NCI-H510A (cell line): ENCODE data around the gene ARG2.

ENCODE experiments used
- DNase-seq: peaks from one replicate; lab custom pipeline; 2025; lab: John Stamatoyannopoulos, UW

Gene ARG2

DNA sequence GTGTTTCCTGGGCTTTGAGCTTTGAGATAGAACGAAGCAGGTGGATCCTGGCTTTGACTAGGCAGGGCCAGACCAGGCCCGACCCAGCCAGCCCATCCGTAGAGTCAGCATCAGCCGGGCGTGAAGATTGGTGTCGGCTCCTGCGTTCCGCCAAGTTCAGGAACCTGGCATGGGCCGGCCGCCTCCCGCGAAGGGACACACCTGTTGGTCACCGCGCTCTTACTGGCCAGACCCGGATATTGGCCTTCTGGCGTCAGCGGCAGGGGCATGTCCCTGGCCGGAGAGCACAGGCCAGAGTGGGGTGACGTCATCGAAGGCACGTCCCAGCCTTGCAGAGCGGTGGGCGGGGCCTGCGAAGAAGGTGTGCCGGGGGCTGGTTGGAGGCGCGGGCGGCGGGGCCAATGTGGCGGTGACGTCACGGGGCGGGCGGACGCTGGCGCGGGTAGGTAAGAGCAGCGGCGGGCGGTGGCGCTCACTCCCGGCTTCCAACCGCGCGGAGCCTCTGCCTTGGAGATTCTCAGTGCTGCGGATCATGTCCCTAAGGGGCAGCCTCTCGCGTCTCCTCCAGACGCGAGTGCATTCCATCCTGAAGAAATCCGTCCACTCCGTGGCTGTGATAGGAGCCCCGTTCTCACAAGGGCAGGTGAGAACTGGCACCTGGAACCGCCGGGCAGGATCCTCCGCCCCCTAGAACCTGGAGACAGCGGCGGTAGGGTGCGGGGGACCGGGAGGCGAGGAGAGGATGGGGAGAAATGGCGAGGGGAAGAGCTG lies at the start of gene ARG2:
Gene ARG2 (plus strand): TSS at position 475 of the 771 bp plus-strand sequence. CDS start 58 bp downstream, at position 533.
- peak; percentile 96 for DNase-seq

DNA sequence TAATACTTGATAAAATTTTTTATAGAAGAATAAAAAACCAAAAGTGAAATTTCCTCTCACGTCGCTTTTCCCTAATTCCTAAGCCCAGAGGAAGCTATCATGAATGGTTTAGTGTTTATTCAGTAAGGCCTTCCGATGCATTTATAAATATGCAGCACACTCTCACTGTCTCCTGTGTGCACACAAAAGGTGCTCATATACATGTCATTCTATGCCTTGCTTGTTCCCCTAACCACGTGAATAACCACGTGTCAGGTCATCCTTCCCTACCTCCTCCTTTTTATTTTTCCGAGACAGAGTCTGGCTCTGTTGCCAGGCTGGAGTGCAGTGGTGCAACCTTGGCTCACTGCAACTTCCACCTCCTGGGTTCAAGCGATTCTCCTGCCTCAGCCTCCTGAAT lies 49.3 kb upstream of the ARG2 start:
- no peak for DNase-seq

DNA sequence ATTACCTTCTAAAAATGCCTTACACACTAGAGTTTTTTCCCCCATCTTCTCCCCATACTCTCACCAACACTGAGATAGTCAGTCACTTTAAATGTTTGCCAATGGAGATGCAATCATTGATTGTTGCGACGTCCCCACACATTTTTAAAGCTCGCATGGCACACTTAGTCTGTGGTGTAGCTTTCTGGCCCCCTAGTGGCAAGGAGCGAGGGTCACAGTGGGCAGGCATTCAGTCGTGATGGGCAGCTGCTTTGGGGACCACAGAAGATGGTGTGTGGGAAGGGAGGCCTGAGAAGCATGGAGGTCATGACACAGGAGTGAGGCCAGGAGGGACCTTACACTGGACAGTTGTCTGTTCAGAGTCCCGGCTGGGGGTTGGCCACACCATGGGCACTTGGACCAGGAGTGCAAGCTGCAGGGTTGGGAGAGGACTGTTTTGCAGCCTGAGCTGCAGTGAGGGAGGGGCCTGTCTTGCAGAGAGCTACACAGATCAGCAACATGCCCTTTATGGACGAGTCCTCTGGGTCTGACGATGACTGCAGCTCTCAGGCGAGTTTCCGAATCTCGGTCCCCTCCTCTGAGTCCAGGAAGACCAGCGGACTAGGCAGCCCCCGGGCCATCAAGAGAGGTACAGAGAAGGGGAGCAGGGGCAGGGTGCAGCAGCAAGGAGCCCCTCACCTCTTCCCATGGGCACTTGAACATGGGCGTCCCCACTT lies 48.3 kb upstream of the ARG2 start:
- DNase-seq, result peak; percentile 46

DNA sequence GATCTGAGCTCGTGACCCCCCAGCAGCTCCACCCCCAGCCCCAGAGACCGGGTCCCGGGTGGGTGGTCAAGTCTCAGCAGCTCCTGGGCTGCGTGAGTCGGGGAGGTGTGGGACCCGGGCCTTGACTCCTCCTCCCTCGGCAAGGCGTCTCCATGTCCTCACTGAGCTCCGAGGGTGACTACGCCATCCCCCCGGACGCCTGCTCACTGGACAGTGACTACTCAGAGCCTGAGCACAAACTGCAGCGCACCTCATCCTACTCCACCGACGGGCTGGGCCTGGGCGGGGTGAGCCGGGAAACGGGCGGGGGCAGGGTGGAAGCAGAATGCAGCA lies 47.8 kb upstream of the ARG2 start:
- no peak for DNase-seq

DNA sequence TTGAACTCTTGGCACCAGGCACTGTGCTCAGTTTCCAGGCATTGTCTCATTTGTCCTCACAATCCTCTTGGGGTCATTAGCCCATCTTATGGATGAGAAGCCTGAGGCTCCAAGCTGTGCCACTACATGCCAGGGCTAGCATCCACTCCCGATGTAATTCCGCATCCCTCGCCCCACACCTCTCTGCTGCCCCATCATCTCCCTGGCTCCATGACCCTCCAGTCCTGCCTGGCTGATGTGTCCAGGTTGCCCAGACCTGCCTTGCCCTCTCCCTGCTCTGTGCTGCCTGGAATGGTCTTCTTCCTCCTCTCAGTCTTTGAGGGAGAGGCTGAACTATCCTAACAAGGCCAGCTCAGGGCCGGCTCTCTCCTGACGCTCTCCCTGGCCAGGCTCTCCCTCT lies 47.1 kb upstream of the ARG2 start:
- no peak for DNase-seq

DNA sequence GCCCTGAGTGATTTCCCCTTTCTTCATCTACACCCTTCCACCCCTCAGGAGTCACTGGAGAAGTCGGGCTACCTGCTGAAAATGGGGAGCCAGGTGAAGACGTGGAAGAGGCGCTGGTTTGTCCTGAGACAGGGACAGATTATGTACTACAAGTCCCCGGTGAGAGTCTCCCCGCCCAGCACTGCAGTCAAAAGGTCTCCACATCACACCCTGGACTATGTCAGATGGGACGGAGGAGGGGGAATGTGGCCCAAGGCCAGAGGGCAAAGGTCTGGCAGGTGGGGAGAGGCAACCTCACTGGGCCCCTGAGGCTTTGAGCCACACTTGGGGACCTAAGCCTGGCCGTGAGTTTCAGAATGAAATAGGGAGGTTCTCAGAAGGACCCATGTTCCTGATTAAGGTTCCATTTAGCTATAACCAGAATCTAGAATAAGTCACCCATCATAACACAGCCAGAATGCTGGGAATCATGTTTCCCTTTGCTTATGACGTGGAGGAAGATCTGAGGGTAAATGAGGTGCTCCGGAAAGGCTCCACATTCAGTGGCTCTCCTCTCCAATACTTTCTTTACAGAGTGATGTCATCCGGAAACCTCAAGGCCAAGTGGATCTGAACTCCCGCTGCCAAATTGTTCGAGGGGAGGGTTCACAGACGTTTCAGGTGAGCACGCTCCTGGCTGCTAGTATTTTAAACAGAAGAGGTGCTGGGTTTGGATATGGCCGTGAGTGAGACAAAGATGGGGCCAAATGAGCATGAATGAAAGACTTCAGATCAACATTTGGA lies 46.3 kb upstream of the ARG2 start:
- DNase-seq, result no peak

DNA sequence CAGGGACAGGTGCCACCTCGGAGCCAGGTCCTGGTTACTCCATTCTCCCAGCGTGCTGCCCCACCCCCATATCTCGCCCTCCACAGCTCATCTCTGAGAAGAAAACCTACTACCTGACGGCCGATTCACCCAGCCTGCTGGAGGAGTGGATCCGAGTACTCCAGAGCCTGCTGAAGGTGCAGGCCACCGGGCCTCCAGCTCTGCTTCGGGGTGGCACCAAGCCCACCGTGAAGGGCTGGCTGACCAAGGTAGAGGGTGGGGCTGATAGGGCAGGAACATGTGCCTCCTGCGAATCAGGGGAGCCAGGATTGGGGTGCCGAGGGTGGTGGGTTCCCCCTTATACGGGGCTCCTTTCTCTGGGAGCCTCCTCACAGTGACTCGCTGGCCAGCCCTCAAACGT lies 45.6 kb upstream of the ARG2 start:
- no peak for DNase-seq

DNA sequence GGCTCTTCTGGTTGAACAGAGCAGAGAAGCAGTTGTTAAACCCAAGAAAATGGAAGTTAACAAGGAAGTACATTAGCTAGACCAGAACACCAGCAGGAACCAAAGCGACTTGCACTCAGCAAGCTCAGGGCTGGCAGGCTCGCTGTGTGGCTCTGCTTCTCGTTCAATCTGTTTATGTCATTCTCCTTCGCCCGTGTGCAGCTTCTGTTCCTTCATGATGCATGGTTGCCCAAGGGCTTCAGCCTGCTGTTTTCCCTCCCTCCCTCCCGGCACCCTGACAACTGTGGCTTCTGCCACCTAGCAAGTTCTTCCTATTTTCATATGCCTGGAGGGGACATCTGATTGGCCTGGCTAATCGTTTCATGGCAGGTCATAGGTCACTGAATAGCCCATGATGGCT lies 44.9 kb upstream of the ARG2 start:
- no peak for DNase-seq

DNA sequence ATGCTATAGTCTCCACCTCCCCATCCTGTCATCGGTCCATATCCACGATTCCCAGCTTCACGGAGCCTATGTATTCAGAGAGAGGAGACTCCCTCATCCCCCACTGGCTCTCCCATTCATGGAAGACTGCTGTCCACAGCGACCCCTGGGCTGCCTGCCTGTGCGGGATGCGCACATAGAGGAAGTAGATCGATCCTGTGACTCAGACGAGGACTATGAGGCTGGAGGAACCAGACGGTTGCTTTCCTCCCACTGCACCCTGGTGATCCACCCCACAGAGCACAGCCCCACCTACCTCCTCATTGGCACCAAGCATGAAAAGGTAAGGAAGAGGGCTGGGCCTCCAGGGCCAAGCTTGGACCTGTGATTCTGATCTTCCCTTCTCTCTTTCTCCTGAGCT lies 44.0 kb upstream of the ARG2 start:
- no peak for DNase-seq

DNA sequence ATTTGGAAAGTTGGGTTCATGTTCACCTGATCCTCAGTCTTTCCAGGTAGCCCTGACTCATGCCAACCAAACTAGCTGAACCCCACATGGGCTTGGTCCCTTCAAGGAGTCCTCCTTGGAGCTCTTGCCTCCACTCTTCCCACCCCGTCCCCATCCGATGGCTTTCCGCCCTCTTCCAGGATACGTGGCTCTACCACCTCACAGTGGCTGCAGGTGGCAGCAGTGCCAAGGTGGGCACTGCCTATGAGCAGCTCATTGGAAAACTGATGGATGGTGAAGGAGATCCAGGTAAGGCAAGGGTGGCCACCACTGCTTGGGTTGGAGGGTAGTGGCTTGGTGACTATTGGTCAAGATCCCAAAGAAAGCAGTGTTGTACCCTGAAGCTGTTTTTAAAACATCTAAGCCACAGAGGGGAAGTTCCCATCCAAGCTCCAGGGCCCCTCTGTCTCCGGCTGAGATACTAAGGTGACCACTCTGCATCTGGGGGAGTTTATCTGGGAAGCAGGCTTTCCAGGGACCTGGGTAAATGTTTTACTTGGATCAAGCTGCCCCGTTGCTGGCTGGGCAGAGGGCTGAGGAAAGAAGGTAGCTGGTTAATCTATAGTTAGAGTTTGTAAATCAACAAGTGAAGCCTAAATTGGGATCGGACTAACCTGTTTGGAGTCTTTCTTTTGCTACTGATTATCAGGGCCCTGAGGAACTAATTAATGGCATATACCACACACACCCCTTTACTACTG lies 43.3 kb upstream of the ARG2 start:
- DNase-seq, result no peak

DNA sequence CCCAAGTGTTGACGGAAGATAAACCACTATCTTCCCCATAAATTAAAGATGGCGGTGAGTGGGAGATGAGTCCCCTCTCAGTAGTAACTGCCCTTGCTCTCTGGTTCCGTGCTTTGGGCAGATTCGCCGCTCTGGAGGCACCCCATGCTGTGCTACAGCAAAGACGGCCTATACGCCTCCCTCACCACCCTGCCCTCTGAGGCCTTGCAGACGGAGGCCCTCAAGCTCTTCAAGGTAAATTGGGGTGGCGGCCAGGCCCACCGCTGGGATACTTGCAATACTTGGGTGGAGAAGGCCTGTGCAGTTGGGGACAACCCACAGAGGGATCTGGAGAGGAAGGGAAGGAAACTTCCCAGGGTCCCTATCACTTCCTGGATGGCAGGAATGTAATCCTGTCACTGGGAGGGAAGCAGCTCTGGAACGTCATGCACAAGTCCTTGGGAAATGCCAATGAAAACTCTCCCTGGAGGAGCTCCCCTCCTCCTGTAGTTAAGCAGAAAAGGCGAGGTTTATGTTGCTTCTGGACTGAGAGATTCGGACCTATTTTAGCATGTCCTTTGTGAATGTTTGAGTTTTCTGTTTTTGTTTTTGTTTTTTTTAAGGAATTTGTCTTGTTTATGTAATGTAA lies 42.4 kb upstream of the ARG2 start:
- DNase-seq, result no peak

DNA sequence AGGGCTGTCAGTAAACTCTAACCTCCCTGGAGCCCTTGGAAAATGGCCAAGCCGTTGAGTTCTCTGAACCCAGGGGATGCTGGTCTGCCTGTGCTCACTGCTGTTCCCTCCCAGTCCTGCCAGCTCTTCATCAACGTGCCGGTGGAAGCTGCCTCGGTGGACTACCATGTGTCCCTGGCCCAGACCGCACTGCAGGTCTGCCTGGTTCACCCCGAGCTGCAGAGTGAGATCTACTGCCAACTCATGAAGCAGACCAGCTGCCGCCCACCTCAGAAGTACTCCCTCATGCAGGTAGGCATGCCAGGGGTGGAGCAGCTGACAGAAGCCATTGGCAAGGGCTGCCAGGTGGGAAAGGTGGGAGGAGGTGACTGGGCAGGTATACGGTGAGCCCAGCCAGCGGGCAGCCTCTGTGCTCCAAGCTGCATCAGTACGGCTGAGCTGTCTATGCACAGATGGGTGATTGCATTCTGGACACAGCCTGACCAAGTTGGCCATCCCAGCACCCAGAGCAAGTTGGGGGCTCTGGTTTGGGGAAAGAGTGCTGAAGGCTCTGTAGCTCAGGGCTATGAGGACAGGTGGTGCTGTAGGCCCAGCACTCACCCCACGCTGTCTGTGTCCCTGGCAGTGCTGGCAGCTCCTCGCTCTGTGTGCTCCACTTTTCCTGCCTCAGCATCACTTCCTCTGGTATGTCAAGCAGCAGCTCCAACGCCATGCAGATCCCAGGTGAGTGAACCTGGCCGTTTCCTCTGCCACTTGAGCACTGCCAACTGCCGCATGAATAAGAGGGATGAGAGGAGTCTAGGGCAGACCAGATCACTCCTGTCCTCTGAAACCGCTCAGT lies 41.6 kb upstream of the ARG2 start:
- DNase-seq, result no peak

DNA sequence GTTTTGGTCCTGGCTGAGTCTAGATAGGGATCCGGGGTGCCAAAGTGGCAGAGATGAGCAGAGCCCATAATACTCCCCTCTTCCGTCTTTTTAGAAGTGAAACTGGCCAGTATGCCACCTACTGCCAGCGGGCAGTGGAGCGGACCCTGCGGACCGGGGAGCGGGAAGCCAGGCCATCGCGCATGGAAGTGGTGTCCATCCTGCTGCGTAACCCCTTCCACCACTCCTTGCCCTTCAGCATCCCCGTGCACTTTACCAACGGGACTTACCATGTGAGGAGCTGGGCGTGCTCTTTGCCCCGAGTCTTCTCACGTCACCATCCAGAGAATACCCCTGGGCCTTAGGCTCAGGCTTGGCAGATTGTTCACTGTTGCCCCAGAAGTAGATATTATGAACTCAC lies 40.7 kb upstream of the ARG2 start:
- DNase-seq, result no peak

DNA sequence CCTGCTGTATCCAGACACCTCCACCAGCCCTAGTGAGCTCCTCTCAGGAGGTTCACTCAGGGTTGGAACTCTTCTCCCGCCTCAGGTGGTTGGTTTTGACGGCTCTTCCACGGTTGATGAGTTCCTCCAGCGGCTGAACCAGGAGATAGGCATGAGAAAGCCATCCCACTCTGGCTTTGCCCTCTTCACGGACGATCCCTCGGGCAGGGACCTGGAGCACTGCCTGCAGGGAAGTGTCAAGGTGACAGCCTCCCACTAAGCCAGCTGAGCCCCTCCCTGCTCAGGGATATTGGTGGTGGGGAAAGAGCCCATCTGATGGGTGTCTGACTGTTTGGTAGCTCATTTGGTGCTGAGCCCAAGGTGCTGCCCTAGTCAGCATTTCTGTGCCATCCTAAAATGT lies 40.1 kb upstream of the ARG2 start:
- no peak for DNase-seq

DNA sequence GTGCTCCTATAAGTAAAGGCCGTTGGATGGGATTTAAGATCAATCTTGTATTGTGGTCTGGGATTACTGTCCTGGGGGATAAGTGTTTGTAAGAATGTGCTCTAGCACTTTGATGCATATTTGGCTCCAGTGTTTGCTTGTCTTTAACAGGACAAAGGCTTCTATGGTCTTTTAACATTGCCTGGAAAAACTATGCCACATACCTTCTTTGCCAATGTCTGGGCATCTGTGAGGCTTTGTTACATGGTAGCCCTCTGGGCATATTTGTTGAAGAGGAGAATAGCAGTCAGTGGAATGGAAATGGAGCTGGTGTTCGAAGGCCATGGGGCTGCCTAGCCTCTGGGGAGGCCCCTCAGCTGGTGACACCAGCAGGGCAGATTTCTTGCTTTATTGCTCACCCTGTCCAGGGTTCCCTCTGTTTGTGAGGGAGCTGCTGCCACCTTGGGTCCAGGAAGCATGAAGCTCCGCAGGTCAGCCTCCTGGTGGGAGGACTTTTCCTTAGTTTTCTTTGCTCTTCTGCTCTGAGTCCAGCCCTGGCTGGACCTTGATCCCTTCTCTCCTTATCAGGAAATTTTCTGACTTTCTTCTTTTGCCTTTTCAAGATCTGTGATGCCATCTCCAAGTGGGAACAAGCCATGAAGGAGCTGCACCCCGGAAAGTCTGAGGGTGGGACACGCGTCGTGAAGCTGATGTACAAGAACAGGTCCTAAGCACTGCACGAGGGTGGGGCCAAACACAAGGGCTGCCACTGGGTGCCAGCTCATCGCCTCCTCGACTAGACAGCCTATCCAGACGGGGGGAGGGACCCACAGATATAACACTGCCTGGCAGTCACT lies 39.2 kb upstream of the ARG2 start:
- no peak for DNase-seq

DNA sequence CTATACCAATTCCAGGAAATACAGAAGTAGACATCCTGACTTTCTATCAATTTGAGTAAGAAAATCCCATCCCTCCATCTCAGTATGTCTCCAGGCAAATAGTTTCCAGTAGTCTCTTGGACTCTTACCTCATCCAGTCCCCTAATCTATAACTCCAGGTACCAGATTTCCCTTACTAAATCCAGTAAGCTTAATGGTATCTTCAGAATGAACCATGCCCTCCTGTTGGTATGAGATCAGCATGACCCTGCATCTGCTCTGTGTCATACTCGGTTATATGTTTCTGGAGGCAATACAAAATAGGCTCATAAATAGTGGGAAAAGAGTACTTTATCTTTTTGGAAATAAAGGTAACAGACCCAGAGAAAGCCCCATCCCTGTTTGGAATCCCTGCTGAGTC lies 38.1 kb upstream of the ARG2 start:
- DNase-seq, result no peak

DNA sequence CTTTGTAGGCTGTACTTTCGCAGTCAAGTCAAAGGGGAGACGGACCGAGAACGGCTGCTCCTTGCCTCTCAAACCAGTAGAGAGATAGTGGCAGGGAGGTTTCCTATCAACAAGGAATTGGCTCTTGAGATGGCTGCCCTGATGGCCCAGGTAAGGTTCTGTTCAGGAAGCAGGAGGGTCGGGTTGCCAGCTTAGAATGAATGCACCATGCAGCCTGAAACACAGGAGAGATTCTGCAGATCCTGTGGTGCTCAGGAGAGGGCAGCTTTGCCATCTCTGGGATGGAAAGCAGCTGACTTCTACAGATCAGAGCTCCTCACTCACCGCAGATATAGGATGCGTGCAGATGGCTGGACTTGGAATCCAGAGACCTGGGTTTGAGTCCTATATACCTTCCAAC lies 37.7 kb upstream of the ARG2 start:
- no peak for DNase-seq

DNA sequence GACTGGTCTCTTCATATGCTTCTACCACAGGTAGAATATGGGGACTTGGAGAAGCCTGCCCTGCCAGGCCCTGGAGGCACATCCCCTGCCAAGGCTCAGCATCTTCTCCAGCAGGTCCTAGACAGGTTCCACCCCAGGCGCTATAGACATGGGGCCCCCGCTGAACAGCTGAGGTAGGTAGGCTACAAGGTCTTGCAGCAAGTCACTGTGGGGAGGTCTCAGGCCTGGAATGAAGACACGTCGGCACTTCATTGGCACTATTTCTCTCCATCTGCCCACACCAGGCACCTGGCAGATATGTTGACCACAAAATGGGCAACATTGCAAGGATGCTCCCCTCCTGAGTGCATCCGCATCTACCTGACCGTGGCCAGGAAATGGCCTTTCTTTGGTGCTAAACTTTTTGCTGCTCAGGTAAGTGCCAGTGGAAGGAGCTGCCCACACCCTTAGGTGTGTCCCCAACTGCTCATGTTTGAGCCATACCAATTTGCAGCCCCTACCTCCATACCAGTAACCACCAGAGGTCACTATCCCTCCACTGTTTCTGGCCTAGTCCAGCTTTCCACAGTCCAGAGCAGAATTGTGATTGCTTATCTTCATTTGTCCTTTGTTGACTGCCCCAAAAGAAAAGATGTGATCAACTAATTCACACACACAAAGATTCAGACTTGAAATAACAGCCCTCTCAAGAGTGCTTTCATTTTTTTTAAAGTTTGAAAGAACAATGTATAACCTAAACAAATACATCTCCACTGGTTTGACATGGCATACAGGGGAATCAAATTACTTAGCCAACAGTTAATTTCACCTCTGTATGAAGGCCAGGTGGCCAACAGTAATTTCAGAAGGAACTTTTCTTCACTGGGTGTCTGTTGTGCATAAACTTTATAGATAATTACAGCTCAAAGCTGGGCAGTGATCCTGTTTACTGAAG lies 35.7 kb upstream of the ARG2 start:
- peak; percentile 1 for DNase-seq

DNA sequence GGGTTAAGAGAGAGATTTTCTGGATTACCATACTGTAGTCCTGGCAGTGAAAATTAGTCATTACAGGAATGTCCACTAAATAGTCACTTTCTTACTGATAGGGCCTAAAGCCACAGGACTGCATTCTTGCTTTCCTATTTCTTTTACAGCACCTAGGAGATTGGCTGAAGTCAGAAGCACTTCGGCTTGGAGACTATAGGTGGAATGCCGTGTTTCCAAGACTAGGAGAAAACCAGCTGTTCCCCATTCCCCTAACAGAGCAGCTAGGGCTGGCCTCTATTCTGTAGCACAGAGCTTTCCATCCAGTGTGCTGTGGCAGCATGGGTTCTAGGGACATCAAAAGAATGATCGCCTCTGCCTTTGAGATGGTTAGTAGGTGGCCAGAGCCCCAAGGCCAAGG lies 34.7 kb upstream of the ARG2 start:
- DNase-seq, result no peak
